Suppressor macrophage treated with lipopolysaccharide for 4 hours (primary cell): ENCODE results near the gene SERP2.
A peak's percentile ranks its signal among the peaks of the same experiment; 100 is the strongest.

Experiments used
- DNase-seq: peaks from one replicate; pipeline ENCODE4 v3.0.0-alpha.2; 2020

SERP2 gene

DNA sequence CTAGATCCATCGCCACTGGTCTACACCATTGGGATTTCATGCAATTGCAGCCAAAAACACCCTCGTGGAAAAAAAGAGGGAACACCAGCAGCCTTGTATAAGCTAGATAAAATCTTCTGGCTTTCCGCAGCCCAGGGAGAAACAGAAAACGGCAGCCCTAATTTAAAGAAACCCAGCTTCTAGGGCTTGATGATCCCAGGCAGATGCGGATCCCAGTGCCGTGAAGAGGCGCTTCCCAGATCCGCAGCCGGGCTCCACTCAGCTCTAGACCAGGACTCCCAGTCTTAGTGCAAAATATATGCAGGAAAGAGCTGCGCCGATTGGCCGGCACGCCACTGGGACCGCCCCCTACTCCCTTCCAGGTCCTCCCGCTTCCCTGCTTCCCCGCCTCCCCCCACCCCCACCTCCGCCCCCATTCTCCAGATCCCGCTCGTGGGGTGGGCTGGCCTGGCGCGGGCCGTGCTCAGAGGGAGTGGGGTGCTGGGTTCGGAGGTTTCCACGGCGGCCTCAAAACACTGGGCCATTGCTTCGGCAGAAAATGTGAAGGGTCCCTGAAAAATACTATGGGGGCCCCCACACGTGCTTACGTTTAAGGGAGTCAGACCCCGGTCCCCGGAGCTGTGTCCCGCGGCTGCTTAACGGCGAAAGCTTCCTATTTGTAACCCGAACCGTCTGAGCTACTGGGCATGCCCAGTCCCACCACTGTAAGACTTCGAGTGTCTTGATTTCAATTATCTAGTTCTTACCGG is 63.1 kb downstream of the SERP2 start:
- peak; percentile 77 for DNase-seq

DNA sequence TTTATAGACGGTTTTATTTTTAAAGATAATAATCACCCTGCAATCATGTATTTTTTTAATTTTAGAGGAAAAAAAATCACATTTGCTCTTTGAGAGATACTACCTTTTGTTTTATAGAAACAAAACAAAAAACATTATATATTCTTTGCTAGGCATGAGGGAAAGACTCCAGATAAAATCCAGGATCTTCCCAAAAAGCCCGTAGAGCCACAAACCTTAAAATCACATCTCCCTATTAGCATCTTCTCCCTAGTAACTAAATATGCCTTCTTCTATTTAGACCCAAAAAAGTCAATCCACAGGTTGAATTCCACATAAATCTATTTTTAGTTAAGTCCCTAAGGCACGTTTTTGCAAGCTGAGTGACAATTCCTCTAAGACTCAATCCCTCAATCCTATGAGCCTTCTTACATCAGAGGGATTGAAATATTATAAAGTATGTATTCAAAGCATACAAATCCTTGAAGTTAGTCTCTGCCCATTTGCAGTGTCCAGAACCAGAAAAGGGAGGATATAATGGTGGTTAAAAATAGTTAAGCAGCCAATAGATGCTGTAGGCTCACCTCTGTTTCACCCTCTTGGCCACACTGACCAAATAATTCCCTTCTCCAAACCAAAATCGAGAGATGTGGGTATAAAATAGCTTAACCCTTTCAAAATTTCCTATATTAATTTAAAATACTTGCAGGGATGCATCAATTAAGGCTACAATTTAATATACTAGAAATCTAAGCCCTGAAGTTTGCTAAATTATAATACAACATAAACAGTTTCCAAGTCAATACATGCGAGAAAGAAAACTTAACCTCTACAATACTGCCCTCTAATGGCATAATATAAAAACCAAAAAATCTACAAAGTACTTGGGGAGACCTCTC is 64.0 kb downstream of the SERP2 start:
- DNase-seq, result peak; percentile 71

DNA sequence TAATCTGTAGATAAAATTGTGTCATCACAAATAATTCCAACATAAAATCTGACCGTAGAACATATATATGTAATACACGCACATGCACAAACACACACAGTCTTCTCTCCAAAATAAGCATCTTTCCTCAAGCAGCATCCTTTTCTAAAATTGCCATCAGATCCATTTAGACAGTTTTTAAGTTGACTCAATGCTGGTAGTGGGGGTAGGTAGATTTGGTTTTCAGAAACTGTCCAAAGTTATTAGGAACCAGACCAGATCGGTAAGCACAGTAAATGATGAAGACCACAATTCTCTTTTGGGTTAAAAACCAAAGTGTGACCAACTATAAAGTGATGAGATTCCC is 64.6 kb downstream of the SERP2 start:
- DNase-seq, result no peak

DNA sequence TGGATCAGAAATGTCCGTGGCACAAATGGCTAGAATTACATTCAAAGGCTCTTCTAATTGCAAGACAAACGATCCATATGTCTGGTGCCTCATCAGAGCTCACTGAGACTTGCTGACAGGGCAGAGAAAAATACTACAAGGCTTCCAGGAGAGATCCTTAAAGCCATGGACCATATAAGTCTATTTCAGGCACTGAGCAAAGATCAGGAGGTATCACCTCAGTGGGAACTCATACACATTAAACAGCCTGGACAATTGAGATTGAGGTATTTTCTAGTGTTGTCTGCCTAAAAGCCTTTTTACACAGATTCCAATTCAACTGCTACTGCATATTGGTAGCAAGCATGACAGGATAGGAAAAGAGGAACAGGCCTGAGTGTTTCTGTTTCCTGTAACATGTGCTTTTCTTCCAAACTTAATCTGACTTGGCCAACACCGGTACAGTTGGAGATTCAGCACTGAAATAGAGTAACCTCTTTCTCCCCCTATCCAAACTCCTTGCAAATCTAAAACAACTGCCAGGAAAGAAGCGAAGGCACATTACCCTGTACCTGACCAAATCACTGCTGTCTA is 65.9 kb downstream of the SERP2 start:
- DNase-seq, result peak; percentile 48

DNA sequence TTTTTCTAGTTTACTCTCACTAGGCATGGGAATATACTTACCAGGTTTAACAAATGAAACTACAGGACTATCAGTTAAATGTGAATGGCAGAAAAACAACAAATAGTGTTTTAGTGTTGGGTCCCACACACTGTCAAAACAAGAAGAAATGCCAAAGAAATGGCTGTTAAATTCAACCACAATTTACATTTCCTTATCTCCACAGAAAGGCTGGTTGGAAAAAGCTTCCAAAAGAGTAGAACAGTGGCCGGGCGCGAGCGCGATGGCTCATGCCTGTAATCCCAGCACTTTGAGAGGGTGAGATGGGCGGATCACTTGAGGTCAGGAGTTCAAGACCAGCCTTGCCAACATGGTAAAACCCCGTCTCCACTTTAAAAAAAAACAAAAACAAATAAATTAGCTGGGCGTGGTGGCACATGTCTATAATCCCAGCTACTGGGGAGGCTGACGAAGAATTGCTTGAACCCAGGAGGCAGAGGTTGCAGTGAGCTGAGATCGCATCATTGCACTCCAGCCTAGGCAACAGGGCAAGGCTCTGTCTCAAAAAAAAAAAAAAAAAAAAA is 66.5 kb downstream of the SERP2 start:
- DNase-seq, result no peak
